Measurements from ENCODE around the gene GNAS-AS1.

Gene GNAS-AS1

GRCh38 chr20:58838174-58838573, 12.5 kb downstream of the GNAS-AS1 start:
- no peak overlapping the region for H2BK15ac ChIP-seq (ENCODE audit: low read depth, poor library complexity, severe bottlenecking)
- H3K27me3 ChIP-seq (ENCODE audit: control insufficient read depth in 1 of 2, insufficient read depth in 1 of 2, low read length in 2 of 2), result peaks cover 37 to 40% of the 10 kb centered on the region in 2 experiments
- H2AFZ ChIP-seq (ENCODE audit: low read depth, low read length), result no peak overlapping the region
- H3K23ac ChIP-seq (ENCODE audit: low read length in 2 of 2), result no peak overlapping the region
- H3K18ac ChIP-seq (ENCODE audit: low read depth in 1 of 2, low read length in 2 of 2), result no peak overlapping the region
- no peak overlapping the region for H3K9ac ChIP-seq (ENCODE audit: low read length)
- H3K4ac ChIP-seq (ENCODE audit: low read depth in 1 of 2, low read length in 2 of 2), result no peak overlapping the region
- no peak overlapping the region for H3K4me3 ChIP-seq (ENCODE audit: insufficient read depth in 1 of 2, low read depth in 1 of 2, low read length in 2 of 2)
- H3K79me1 ChIP-seq (replicated peaks; ENCODE audit: low read length, poor library complexity, severe bottlenecking), result peaks cover 16% of the 10 kb centered on the region
- DNase-seq, result no peak
- no peak overlapping the region for H3K4me2 ChIP-seq (ENCODE audit: low read length, poor library complexity, severe bottlenecking)
- whole genome bisulfite sequencing, result 100% methylated on average over 1 of the region's 4 CpGs
- H4K8ac ChIP-seq (ENCODE audit: low read length), result no peak overlapping the region
- no peak overlapping the region for H3K14ac ChIP-seq (ENCODE audit: low read length in 2 of 2)
- H4K91ac ChIP-seq (ENCODE audit: low read length), result no peak overlapping the region
- H3K27ac ChIP-seq (ENCODE audit: low read length, poor library complexity, severe bottlenecking), result no peak overlapping the region
- H3K36me3 ChIP-seq (ENCODE audit: control insufficient read depth in 1 of 2, insufficient read depth in 2 of 2, low read depth in 1 of 2, low read length in 2 of 2), result peaks cover 0 to 33% of the 10 kb centered on the region in 2 experiments
- no peak overlapping the region for H2BK5ac ChIP-seq (ENCODE audit: low read depth, low read length, poor library complexity, severe bottlenecking)
- no peak overlapping the region for H2BK12ac ChIP-seq (ENCODE audit: low read length in 2 of 2)
- no peak overlapping the region for H2AK5ac ChIP-seq (ENCODE audit: low read length, severe bottlenecking)
- no peak overlapping the region for H2BK120ac ChIP-seq (ENCODE audit: low read depth, low read length)
- no peaks in the 10 kb centered on the region for H3K9me3 ChIP-seq (ENCODE audit: control insufficient read depth, low read length)
- H3K4me1 ChIP-seq (ENCODE audit: control insufficient read depth, insufficient read depth, low read depth, low read length), result peaks cover 10% of the 10 kb centered on the region

GRCh38 chr20:58837717-58838116, 13.0 kb downstream of the GNAS-AS1 start:
- Histone ChIP-seq H3K4ac (ENCODE audit: low read depth in 1 of 2, low read length in 2 of 2) (no peak overlapping the region), H3K9me3 (ENCODE audit: control insufficient read depth, low read length) (no peaks in the 10 kb centered on the region), H2BK5ac (ENCODE audit: low read depth, low read length, poor library complexity, severe bottlenecking) (no peak overlapping the region), H3K36me3 (ENCODE audit: control insufficient read depth in 1 of 2, insufficient read depth in 2 of 2, low read depth in 1 of 2, low read length in 2 of 2) (peaks cover 0 to 33% of the 10 kb centered on the region in 2 experiments), H3K18ac (ENCODE audit: low read depth in 1 of 2, low read length in 2 of 2) (no peak overlapping the region), H3K9ac (ENCODE audit: low read length) (no peak overlapping the region), H3K27me3 (ENCODE audit: control insufficient read depth in 1 of 2, insufficient read depth in 1 of 2, low read length in 2 of 2) (peaks cover 35% of the 10 kb centered on the region in 2 experiments), H2BK120ac (ENCODE audit: low read depth, low read length) (no peak overlapping the region), H4K8ac (ENCODE audit: low read length) (no peak overlapping the region), H3K27ac (ENCODE audit: low read length, poor library complexity, severe bottlenecking) (no peak overlapping the region), H3K4me1 (ENCODE audit: control insufficient read depth, insufficient read depth, low read depth, low read length) (peaks cover 10% of the 10 kb centered on the region), H2BK12ac (ENCODE audit: low read length in 2 of 2) (no peak overlapping the region), H2BK15ac (ENCODE audit: low read depth, poor library complexity, severe bottlenecking) (no peak overlapping the region), H3K14ac (ENCODE audit: low read length in 2 of 2) (no peak overlapping the region), H3K23ac (ENCODE audit: low read length in 2 of 2) (no peak overlapping the region), H3K4me2 (ENCODE audit: low read length, poor library complexity, severe bottlenecking) (no peak overlapping the region), H3K79me1 (replicated peaks; ENCODE audit: low read length, poor library complexity, severe bottlenecking) (peaks cover 15% of the 10 kb centered on the region), H3K4me3 (ENCODE audit: insufficient read depth in 1 of 2, low read depth in 1 of 2, low read length in 2 of 2) (no peak overlapping the region), H2AFZ (ENCODE audit: low read depth, low read length) (no peak overlapping the region), H4K91ac (ENCODE audit: low read length) (no peak overlapping the region), H2AK5ac (ENCODE audit: low read length, severe bottlenecking) (no peak overlapping the region)
- WGBS, result 83% methylated on average over 1 of the region's 1 CpG
- DNase-seq, result no peak

- Histone ChIP-seq H3K4me3 (ENCODE audit: insufficient read depth in 1 of 2, low read depth in 1 of 2, low read length in 2 of 2) (no peak overlapping the region), H3K79me1 (replicated peaks; ENCODE audit: low read length, poor library complexity, severe bottlenecking) (peaks cover 15% of the 10 kb centered on the region), H4K91ac (ENCODE audit: low read length) (no peak overlapping the region), H3K18ac (ENCODE audit: low read depth in 1 of 2, low read length in 2 of 2) (no peak overlapping the region), H3K36me3 (ENCODE audit: control insufficient read depth in 1 of 2, insufficient read depth in 2 of 2, low read depth in 1 of 2, low read length in 2 of 2) (peaks cover 0 to 30% of the 10 kb centered on the region in 2 experiments), H3K27me3 (ENCODE audit: control insufficient read depth in 1 of 2, insufficient read depth in 1 of 2, low read length in 2 of 2) (peaks cover 30 to 31% of the 10 kb centered on the region in 2 experiments), H3K9ac (ENCODE audit: low read length) (no peak overlapping the region), H2BK120ac (ENCODE audit: low read depth, low read length) (no peak overlapping the region), H3K4me2 (ENCODE audit: low read length, poor library complexity, severe bottlenecking) (no peak overlapping the region), H3K27ac (ENCODE audit: low read length, poor library complexity, severe bottlenecking) (no peak overlapping the region), H3K4me1 (ENCODE audit: control insufficient read depth, insufficient read depth, low read depth, low read length) (peaks cover 10% of the 10 kb centered on the region), H2BK15ac (ENCODE audit: low read depth, poor library complexity, severe bottlenecking) (no peak overlapping the region), H4K8ac (ENCODE audit: low read length) (no peak overlapping the region), H2BK5ac (ENCODE audit: low read depth, low read length, poor library complexity, severe bottlenecking) (no peak overlapping the region), H3K4ac (ENCODE audit: low read depth in 1 of 2, low read length in 2 of 2) (no peak overlapping the region), H2BK12ac (ENCODE audit: low read length in 2 of 2) (no peak overlapping the region), H3K23ac (ENCODE audit: low read length in 2 of 2) (no peak overlapping the region), H3K14ac (ENCODE audit: low read length in 2 of 2) (no peak overlapping the region), H2AK5ac (ENCODE audit: low read length, severe bottlenecking) (no peak overlapping the region), H2AFZ (ENCODE audit: low read depth, low read length) (no peak overlapping the region), H3K9me3 (ENCODE audit: control insufficient read depth, low read length) (no peaks in the 10 kb centered on the region)
- DNase-seq, result no peak
- 96% methylated on average over 9 of the region's 10 CpGs for WGBS
Observed at GRCh38 chr20:58836616-58837204, 14.0 kb downstream of the GNAS-AS1 start.

- no peak for DNase-seq
- no peak overlapping the region for H3K4me2 ChIP-seq (ENCODE audit: low read length, poor library complexity, severe bottlenecking)
- H3K4me1 ChIP-seq (ENCODE audit: control insufficient read depth, insufficient read depth, low read depth, low read length), result peaks cover 12% of the 10 kb centered on the region
- no peak overlapping the region for H2BK15ac ChIP-seq (ENCODE audit: low read depth, poor library complexity, severe bottlenecking)
- peaks cover 0 to 15% of the 10 kb centered on the region in 2 experiments for H3K36me3 ChIP-seq (ENCODE audit: control insufficient read depth in 1 of 2, insufficient read depth in 2 of 2, low read depth in 1 of 2, low read length in 2 of 2)
- no peak overlapping the region for H3K4ac ChIP-seq (ENCODE audit: low read depth in 1 of 2, low read length in 2 of 2)
- peaks cover 6% of the 10 kb centered on the region for H3K79me1 ChIP-seq (replicated peaks; ENCODE audit: low read length, poor library complexity, severe bottlenecking)
- no peak overlapping the region for H2AFZ ChIP-seq (ENCODE audit: low read depth, low read length)
- H3K27me3 ChIP-seq (ENCODE audit: control insufficient read depth in 1 of 2, insufficient read depth in 1 of 2, low read length in 2 of 2), result peaks cover 19 to 22% of the 10 kb centered on the region in 2 experiments
- H3K23ac ChIP-seq (ENCODE audit: low read length in 2 of 2), result no peak overlapping the region
- no peak overlapping the region for H2BK5ac ChIP-seq (ENCODE audit: low read depth, low read length, poor library complexity, severe bottlenecking)
- H3K9ac ChIP-seq (ENCODE audit: low read length), result no peak overlapping the region
- H3K18ac ChIP-seq (ENCODE audit: low read depth in 1 of 2, low read length in 2 of 2), result no peak overlapping the region
- no peak overlapping the region for H4K8ac ChIP-seq (ENCODE audit: low read length)
- H4K91ac ChIP-seq (ENCODE audit: low read length), result no peak overlapping the region
- WGBS, result 68% methylated on average over 2 of the region's 2 CpGs
- no peak overlapping the region for H2AK5ac ChIP-seq (ENCODE audit: low read length, severe bottlenecking)
- H3K27ac ChIP-seq (ENCODE audit: low read length, poor library complexity, severe bottlenecking), result no peak overlapping the region
- no peak overlapping the region for H3K4me3 ChIP-seq (ENCODE audit: insufficient read depth in 1 of 2, low read depth in 1 of 2, low read length in 2 of 2)
- no peak overlapping the region for H2BK12ac ChIP-seq (ENCODE audit: low read length in 2 of 2)
- H3K9me3 ChIP-seq (ENCODE audit: control insufficient read depth, low read length), result no peaks in the 10 kb centered on the region
- H2BK120ac ChIP-seq (ENCODE audit: low read depth, low read length), result no peak overlapping the region
- H3K14ac ChIP-seq (ENCODE audit: low read length in 2 of 2), result no peak overlapping the region
Observed at GRCh38 chr20:58835231-58835630, 15.5 kb downstream of the GNAS-AS1 start.
